ENCODE data around the gene SORL1.
"Not testable (repeated sequence)": the region's sequence is repeated elsewhere in the genome, so short reads cannot be mapped to it uniquely, and the experiment has no call there.

The SORL1 gene

DNA sequence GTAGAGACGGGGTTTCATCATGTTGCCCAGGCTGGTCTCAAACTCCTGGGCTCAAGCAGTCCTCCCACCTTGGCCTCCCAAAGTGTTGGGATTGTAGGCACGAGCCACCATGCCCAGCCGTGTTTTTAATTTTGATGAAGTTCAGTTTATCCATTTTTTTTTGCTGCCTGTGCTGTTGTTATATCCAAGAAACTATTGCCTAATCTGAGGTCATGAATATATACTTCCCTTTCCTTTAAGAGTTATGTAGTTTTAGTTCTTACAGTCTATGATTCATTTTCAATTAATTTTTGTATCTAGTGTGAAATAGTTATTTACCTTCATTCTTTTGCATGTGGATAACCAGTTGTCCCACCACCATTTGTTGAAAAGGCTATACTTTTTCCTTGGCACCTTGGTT lies 50.9 kb downstream of the SORL1 start:
- DNase-seq (ENCODE audit: low read depth) = no peak

DNA sequence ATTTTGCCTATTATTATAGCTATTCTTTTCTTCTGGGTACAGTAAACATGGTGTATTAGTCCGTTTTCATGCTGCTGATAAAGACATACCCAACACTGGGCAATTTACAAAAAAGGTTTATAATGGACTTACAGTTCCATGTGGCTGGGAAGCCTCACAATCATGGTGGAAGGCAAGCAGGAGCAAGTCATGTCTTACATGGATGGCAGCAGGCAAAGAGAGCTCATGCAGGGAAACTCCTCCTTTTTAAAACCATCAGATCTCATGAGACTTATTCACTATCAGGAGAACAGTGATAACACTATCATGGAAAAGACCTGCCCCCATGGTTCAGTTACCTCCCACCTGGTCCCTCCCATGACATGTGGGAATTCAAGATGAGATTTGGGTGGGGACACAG lies 54.1 kb downstream of the SORL1 start:
- DNase-seq (ENCODE audit: low read depth) = not testable (repeated sequence)

DNA sequence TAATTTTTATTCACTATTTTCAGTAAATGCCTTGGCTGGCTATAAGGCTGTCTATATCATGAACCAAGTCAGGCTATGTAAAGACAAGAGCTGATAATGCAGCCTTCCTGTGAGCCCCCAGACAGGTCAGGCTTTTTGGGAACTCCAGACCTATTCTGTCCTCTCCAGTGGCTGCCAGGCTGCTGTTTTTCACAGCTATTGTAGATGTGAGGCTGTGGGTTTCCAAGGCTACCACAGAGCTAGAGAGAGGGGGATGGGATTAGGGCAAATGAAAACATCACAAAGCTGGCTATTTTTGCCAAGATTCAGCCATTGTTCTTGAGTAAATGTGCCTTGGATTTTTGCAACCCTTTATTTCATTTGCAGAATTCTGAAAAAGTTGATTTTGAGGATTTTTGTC lies 56.3 kb downstream of the SORL1 start:
- DNase-seq (ENCODE audit: low read depth) = no peak

DNA sequence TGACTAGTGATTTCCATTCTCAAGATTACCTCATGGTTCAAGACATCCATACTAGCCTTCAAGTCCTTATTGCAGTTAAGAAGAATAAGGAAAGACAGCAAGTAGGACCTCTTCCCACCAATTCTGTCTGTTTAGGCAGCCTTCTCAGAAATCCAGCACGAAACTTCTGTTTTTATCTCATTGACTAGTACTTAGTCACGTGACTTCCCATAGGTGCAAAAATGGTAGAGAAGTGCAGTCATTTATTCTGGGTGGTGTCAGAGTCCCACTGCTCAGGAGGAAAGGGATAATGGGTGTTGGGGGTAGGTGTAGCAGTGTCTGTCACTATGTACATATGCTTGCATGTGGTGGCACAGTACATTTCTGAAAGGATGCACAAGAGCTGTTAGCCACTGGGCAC lies 58.3 kb downstream of the SORL1 start:
- DNase-seq (ENCODE audit: low read depth) = no peak

DNA sequence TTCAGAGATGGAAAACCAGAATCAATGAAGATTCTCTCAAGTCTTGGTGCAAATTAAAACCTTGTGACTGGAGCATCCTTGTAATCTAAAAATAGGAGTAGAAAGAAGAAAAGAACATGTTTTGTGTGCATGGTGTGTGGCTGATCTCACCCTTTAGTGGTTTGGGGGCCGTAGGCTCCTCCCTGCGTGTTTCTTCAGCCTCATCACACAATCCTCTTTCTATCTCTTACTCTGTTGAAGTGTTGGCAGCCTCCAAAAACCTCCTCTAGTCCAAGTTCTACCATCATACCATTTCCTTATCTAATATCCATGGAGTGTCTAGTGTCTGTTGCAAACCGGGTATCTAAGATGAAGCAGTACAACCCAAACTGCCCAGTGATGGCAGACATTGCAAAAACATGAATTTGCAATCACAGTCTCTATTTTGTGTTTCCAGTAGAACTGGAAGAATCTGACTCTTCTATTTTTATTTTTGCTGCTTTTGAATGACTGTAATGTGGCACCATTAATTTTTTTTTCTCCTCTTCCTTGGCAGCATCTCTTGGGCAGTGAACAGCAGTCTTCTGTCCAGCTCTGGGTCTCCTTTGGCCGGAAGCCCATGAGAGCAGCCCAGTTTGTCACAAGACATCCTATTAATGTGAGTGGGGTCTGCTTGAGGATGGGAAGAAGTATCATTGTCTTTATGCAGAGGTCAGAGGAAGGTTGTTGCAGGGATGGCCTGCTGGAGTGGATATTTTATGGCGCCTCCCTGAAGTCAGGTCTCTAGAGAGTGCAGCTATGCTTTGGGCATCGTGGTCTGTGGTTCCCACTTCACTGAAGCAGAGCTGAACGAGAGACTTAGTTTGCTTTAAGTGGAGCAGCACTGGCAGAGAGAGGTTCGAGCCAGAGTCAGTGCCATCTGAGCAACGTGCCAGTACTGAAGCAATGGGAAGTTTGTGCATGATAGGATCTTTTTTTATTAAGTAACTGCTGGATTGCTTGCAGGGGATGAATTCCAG lies 60.7 kb downstream of the SORL1 start:
- DNase-seq (ENCODE audit: low read depth) = no peak

DNA sequence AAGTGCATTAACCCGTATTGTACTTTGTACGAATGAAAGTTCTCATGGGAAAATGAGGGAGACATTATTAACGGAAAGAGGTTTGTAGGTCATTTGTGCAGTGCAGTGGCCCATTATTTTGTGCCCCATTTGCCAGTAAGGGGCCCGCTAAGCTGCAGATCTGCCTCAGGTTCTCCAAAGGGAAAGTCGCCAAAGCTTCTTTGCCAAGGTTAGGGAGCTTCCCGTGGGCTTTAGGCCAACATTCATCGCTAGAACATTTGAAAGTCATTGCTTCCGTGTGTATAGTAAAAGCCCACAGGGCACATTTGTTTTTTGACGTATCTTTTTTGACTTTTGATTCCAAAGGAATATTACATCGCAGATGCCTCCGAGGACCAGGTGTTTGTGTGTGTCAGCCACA lies 61.7 kb downstream of the SORL1 start:
- DNase-seq (ENCODE audit: low read depth) = no peak

DNA sequence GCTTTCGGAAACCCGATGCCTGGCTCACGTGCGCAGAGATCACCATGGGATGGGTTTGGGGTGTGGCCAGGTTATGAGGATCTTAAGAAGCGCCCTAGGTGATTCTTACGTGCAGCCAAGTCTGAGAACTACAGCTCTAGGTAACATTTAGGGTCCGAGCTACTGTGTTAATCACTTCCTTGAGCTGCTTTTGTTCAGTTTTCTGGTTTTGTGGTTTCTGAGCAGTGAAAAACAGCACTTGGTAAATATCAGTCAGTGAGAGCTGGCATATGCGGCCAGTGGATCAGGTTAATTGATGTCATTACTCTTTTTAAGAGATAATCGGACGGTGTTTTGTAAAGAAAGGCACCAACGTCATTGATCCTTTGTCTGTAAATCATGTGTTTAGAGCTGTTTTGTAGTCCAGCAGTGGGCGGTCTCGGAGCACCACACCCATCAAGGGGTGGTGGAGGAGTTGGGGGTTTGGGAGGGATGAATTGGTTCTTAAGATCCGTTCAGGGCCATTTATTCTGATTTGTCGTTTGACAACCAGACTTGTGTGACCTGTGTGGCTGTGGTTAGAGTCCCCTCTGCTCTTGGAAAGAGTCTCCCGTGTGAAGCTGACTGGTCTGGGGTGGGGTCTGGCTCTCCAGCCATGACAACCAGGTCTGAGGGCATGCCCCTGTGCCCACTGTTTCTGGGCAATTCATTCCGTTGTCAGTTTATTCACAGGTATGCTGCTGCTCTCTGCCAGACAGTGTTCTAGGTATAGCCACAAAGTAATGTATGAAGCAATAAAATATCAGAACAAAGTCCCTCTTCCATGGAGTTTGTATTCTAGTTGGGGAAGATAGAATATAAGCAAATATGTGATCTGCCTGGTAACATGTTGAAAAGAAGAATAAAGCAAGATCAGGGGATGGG lies 62.6 kb downstream of the SORL1 start:
- DNase-seq (ENCODE audit: low read depth) = no peak

DNA sequence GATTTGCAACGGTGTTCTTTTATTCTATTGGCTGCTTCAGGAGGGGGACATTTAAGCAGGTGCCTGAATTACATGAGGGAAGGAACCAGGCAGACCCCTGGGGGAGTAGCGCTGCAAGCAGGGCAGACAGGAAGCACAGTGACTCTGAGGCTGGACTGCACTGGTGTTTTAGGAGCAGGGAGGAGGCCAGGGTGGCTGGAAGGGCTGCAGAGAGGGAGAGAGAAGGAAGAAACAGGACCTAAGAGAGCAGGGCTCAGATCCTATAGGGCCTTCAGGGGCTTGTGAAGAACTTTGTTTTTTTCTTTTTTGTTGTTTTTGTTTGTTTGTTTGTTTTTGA lies 63.2 kb downstream of the SORL1 start:
- DNase-seq (ENCODE audit: low read depth) = no peak

DNA sequence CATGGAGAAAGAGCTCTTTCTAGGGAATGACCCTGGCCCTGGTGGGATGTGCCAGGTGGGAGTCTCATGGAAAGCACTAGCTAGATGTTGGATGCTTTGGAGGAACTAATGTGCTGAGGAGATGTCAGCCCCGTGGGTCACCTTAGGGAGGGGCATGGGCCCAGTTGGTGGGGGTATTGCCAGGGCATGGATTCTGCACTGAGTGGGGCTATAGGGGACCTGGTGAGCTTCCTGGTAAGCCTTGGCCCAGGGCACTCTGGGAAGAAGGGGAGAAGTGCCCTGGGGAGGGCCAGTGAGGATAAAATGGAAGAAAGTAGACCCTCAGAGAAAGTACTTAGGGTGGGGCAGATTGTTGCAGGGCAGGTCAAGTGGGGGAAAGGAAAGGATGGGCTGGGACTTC lies 65.9 kb downstream of the SORL1 start:
- DNase-seq (ENCODE audit: low read depth) = no peak

DNA sequence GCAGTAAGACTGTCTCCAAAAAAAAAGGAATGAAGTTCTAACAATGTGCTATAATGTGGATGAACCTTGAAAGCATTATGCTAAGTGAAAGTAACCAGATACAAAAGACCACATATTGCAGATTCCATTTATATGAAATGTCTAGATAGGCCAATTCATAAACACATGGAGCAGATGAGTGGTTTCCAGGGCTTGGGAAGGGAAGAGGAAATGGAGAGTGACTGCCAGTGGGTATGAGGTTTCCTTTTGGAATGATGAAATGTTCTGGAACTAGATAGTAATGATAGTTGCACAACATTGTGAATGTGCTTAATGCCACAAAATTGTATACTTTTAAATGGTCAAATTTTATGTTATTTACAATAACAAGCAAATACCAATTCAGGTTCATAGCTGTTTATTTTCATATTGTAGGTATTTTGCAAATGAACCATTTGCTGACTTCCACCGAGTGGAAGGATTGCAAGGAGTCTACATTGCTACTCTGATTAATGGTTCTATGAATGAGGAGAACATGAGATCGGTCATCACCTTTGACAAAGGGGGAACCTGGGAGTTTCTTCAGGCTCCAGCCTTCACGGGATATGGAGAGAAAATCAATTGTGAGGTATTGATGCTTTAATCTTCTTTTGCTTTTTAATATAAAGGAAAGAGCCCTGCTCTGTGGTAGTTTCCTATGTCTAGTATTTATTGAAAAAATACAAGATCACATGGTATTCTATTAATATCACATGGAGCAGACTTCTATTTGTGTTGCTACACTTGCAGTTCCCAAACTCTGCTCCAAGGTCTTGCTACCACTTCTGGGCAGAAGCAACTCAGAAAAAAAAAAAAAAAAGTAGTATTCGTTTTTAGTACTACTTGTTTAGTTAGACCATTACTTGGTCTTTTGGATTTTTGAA lies 68.4 kb downstream of the SORL1 start:
- no peak for DNase-seq (ENCODE audit: low read depth)

DNA sequence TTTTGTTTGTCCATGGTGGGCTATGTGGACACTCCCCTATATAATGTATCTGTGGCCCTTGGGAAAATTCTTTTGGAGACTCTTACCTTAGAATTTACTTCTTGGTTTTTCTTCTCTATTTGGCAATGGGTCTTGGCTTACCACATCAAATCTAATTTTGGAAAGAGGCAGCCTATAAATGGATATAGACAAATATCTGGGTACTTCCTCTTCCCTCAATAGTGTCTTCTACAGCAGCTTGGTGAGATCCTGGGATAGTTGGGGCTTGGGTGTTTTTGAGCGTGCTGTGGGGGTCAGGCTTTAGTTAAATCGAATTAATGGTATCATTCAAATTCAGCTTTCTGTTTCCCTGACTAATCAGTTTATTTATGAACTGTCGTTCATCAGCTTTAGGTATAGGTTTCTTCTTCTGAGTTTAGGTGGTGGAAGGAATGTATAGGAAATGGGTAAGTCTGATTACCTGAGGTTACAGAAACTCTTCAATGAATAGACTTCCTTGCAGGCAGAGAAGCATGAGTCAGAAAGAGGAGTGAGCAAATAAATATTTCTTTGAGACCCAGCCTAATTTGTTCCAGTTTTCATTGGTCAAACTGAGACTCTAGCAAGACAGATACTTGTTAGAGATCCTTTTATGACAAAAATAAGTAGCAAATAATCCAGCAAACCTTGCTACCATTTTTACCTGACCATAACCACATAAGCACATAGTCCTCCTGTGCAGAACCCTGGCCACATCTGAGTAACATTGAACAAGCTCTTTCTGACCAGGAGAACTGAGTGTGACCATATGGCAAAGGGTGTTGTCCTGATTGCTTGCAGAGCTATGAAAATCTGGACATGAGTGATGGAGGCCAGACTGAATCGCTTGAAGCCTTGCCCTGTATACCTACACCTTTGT lies 69.3 kb downstream of the SORL1 start:
- no peak for DNase-seq (ENCODE audit: low read depth)

DNA sequence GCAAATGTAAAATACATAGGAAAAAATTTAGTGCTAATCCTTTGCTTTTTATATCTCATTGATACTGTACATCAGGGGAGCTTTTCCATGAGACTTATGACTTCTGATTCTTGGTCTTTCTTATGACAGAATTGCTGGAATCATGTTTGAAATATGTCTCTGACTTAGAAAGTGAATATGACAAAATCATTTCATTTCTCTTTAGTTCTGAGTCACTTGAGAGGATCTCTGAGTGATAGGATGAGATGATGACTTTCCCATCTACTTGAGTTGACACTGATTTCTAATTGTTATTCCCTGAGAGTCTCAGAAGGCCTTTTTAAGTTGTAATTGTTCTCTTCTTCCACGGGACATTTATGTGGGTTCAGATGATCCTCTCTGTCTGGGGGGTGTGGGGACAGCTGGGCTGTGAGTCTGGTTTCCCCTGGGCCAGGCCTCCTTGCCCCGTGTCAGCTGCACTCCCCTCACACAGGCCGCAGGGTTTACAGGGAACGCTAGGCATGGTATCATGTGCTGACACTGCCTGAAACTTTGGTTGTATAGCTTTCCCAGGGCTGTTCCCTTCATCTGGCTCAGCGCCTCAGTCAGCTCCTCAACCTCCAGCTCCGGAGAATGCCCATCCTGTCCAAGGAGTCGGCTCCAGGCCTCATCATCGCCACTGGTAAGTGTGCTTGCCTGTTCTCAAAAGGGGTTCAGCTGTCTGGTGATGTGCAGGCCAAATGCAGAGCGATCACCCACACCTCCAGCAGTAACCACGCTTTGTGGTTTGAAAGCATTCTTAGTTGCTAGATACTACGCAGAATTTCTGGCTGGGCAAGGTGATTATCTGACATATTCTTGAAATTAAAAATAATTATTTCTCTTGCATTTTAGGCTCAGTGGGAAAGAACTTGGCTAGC lies 70.2 kb downstream of the SORL1 start:
- DNase-seq (ENCODE audit: low read depth) = no peak

DNA sequence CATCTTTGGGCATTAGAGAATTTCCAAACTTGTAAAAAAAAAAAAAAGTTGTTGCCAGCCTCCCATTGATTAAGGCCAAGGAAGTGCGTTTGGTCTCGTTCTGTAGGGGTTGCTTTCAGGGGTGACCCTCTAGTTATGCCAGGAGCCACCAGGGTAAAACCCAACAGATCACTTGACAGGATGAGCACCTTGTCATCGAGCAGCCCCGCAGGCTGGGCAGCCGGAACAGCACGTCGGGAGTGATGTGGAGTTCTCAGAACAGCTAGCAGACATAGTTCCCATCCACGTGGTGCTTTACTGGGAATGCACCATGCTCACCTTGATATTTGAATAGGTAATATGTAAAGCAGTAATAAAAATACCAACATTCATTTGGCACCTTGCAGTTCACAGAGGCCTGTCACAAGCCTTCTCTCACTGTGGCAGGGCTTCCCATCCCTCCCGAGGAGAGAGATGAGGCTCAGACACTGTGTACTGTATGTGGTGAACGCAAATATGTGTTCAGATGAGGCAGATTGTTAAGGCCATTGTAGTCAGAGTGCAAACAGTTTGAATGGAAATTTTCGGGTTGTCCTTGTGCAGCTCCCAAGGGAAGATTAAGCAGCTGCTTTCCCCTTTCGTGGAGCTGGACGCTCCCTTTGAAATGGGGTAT lies 71.6 kb downstream of the SORL1 start:
- DNase-seq (ENCODE audit: low read depth) = no peak

DNA sequence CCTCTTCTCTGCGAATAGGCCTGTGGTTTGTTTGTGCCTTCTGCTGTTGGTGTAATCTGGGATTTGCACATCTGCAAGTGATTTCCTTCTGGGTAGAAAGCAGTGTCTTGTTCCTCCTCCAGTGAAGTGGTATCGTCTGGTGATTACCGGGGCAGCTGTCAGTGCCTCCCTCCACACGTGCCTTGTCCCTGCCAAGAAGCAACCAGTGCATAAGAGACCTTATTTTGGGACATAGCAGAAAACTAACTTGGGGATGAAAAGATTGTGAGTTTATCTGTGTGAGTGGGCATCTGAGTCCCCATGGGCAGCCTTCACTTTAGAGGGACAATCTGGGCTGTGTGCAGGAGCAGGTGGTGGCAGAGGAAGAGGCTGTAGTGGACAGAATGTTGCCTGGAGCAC lies 72.1 kb downstream of the SORL1 start:
- DNase-seq (ENCODE audit: low read depth) = no peak

DNA sequence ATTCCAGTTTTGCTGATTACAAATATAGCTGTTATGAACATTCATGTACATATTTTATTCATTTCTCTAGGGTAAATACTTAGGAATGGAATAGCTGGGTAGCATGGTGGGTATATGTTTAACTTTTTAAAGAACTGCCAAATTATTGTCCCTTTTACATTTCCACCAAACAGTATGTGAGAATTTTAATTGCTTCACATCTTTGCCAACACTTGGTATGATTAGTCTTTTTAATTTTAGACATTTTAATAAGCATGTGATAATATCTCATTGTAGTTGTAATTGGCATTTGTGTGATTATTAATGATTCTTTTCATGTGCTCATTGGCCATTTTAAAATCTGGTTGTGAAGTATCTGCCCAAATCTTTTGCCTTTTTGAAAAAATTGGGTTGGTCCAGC lies 73.3 kb downstream of the SORL1 start:
- DNase-seq (ENCODE audit: low read depth) = no peak

DNA sequence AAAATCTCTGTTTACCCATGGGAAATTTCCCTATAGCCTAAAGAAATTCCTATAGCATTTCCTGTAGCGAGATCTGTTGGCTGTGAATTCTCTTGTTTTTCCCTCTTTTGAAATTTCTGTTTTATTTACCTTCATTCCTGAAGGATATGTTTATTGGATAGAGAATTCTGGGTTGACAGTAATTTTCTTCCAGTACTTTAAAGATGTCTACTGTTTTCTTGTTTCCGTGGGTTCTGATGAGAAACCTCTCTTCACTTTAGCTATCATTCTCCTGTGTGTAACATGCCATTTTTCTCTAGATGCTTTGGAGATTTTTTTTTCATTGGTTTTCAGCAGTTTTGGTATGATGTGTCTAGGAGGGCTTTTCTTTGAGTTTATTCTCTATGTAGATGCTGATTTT lies 78.1 kb downstream of the SORL1 start:
- DNase-seq (ENCODE audit: low read depth) = no peak

DNA sequence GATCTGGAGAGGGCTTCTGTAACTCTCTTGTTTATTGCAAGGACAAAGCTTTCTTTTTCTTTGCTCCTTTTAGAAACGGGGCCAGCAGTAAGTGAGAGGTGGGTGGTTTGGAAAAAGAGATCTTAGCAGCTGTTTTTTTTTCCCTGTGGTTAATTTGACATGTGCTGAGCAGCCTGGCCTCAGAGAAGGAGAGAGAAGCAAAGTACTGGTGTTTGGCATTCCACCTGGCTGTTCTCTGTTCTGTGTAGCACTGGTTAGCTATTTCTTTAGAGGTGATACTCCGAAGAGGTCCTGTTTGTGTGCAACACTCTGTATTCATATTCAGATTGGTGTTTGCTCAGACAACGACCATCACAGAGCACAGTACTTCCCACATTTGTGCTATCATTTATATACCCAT lies 81.5 kb downstream of the SORL1 start:
- DNase-seq (ENCODE audit: low read depth) = no peak

DNA sequence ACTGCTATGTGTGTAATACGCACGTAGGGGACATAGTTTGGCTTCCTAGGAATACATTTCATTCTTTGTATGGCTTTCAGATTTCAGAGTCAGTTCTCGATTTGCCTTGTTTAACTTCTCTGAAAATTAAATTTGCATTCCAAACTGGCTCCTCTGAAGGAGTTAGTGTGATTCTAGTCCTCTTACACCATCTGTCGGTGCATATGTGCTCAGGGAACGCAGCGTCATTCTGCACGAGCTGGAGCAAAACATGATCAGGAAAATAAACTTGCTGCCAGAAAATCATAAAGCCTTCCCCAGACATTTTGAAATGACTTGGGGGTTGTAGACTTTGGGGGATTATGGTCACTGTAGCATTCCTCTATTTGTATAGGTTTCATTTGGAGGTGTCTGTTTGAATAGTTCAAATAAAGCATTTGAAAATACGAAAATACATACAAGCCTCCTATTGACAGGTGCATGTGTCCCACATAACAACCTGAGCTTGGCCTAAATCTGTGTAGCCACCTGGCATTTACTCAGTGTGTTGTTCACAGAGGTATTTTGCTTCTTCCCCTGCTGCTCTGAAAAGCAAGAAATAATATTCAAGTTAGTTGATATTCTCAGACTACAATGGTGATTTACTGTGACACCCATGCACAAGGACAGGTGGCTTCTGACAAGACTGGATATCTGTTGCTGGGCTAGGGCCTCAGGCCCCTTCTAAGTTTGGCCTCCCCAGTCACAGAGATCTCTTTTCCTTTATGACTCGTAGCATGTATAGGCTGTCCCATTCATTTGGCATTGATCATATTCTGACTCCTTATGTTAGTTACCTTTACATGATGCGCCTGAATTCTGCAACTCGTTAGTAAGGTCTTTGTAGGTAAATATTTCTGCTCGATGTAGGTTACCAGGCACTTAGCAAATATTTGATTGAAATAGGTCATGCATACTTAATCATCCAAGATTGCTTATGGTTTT lies 82.3 kb downstream of the SORL1 start:
- no peak for DNase-seq (ENCODE audit: low read depth)

Measured in stimulated activated CD4-positive, alpha-beta T cell treated with anti-CD3 and anti-CD28 coated beads, Interleukin-2, amount 100 ng/mL, for 4 hours (primary cell).